Renal cortex interstitium (tissue), 11 donors: ENCODE results near the gene DDA1. TPM values are rescaled to one million over a fixed set of nuclear protein-coding genes. Genes with fewer than 3 reads are reported as not detected.

Experiments used
- DNase-seq, 11 donors: peaks; one replicate each; pipeline ENCODE4 v3.0.0-alpha.2; 2013; ENCODE audit warnings: low read depth in 9 of 11, low spot score in 4 of 11; ENCODE audit errors: extremely low read depth in 1 of 11
- polyA plus RNA-seq, 3 donors: library from polyadenylated mRNA; unstranded; fragments of 120-200 nt; gene quantifications; one replicate each; pipeline ENCODE4 v1.2.1, GENCODE V29; 2013; ENCODE audit not compliant: insufficient read length in 3 of 3

Gene DDA1
- polyA plus RNA-seq, 3 donors, result 29.8 to 41.8 (median 40.2) TPM

DNA sequence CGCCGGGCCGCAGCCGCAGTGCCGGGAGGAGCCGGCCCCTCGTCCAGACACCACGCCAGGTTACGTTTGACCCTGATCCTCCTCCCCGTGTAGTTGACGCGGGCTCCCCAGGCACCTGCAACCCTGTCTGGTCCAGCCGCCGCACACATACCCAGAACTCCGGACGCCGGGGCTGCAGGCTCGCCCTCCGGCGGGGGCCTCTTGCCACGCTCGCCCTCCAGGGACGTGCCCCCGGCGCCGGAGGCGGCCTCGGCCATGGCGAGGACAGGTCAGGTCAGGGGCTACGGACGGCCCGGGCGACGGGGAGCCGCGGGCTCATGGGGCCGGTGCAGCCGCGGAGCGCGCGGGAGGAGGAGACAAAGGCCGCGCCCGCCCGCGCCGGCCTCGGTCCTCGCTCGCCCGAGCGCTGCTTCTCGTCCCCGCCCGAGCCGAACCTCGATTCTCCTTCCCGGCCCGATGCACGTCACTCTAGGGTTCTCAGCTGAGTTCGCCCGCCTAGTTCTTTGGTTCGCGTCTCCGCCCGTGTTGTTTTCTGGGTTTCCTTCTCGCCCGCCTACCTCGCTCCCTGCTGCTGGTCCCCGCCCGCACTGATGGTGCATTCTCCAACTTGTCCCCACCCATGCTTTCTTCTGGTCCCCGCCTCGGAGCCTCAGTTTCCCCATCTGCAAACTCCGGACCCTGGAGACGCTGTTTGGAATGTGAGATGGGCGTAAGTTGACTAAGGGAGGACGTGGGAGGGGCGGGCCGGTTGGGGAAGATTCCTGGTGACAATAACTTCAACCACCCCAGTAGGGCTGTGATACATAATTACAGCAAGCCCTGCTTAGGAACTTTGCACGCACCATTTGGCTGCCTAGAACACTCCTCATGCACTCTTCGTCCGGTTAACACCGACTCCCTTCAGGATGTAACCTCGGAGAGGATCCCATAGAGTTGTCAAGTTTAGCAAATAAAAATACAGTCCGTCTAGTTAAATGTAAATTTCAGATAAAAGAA, 25.3 kb downstream of the DDA1 start, which contains the start of gene ANO8:
Gene ANO8 (minus strand): TSS at position 442 of the 996 bp plus-strand sequence. CDS start 185 bp downstream, at position 257.
- DNase-seq, result peak; percentile 87 to 98 (median 95)

DNA sequence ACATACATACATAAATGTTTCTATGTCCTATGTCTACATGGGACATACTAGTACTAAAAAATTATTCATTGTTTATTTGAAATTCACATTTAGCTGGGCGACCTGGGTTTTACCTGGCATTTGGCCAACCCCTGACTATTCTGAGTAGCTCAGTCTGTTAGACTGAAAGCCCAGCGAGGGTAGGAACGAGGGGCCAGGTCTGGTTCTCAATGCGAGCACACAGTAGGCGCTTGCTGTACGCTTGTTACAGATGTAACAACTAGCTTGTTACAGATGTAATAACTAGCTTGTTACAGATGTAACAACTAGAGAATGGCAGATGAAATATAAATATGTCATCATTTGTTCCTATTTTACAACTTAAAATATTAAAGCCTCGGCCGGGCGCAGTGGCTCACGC, 26.2 kb downstream of the DDA1 start:
- DNase-seq, result no peak

DNA sequence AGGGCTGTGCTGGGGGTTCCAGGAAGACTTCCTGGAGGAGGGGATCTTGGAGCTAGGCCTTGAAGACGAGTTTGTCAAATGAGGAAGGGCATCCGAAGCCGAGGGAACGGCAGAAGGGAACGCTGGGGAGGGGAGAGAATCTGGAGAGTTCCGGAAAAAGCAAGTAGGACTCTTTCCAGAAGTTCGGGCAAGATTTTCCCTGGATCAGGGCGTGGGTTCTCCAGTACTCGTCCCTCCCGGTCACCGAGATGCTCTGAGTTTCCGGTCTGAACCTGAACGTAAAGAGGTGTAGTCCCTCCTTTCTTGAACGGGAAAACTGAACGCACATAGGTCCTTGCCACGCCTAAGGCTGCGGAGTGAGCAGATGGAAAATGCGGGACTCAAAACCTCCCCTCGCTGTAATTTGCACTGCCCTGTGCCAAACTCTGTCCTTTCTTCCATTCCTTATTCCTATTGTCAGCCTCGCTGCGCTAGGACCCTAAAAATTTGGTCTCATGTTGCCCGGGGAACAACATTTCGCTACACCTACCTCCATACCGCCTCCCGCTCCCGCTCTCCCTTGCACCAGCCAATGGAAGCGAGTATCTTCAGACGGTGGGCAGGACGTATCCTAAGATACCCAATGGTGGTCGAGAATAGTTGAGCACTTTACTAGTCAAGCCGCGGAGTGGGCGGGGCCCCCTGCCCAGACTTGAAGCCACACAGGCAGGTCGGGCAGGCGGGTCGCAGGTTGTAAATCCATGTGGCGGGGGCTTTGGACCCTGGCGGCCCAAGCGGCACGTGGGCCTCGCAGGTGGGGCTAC, 27.7 kb downstream of the DDA1 start, which contains the start of gene GTPBP3:
Gene GTPBP3 (plus strand): TSS at position 682 of the 803 bp plus-strand sequence. CDS start 59 bp downstream, at position 741.
- DNase-seq, result peak; percentile 91 to 98 (median 95)

DNA sequence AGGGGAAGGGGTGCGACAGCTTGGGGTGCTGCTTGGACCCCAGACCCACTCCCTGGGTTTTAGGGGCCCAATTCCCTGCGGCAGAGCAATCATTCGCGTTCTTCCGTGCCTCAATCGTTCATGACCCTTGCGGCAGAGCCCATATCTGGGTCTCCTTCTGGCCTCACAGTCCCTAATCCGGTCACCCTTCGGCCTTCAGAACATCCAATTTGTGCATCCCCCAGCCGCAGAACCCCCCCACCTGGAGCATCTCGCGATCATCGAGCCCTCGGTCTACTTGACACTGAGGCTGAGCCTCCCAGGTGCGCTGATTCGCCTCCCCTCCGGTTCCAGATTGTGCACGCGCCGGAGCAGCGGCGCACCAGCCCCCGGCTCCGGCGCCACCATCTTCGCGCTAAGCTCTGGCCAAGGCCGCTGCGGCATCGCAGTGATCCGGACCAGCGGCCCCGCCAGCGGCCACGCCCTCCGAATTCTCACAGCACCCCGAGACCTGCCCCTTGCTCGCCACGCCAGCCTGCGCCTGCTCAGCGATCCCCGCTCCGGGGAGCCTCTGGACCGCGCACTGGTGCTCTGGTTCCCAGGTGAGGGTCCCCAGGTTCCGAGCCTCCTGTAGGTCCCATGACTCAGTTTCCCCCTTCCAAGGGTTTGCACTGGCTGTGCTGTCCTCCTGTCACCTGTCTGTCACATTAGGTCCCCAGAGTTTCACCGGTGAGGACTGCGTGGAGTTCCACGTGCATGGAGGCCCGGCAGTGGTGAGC, 28.5 kb downstream of the DDA1 start:
- no peak for DNase-seq

DNA sequence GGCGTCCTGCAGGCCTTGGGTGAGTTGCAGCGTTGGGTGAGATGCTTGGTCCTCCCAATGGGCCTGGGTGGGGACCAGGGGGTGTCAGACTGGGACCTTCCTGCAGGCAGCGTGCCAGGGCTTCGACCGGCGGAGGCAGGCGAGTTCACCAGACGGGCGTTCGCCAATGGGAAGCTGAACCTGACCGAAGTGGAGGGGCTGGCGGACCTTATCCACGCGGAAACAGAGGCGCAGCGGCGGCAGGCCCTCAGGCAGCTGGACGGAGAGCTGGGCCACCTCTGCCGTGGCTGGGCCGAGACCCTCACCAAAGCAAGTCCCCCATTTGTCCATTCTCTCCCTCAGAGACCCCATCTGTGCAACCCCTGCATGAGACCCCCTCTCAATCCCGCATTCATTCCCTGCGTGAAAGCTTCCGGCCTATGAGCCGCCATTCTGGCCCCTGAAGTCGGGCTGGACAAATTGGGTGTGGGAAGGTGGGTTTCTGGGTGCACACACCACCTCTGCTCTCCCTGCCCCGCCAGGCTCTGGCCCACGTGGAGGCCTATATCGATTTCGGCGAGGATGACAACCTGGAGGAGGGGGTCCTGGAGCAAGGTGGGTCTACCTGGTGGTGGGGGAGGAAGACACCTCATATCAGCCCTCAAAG, 29.2 kb downstream of the DDA1 start:
- no peak for DNase-seq

DNA sequence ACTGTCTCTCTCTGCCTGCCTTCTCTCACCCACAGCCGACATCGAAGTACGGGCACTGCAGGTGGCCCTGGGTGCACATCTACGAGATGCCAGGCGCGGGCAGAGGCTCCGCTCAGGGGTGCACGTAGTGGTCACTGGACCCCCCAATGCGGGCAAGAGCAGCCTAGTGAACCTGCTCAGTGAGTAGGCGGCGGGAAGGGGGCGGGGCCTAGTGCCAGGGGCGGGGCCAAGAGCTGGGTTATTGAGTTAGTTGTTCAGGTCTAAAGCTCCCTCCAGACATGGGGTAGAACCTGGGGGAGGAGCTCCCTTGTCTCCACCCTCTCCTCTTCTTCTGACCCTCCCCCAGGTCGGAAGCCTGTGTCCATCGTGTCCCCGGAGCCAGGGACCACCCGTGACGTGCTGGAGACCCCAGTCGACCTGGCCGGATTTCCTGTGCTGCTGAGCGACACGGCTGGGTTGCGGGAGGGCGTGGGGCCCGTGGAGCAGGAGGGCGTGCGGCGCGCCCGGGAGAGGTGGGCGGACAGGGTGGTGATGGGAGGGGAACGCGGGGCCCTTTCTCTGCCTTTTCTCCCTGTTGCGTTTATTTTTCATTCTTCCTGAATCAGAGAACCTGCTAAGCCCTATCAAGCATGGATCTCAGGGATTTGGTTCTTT, 29.9 kb downstream of the DDA1 start:
- no peak for DNase-seq

DNA sequence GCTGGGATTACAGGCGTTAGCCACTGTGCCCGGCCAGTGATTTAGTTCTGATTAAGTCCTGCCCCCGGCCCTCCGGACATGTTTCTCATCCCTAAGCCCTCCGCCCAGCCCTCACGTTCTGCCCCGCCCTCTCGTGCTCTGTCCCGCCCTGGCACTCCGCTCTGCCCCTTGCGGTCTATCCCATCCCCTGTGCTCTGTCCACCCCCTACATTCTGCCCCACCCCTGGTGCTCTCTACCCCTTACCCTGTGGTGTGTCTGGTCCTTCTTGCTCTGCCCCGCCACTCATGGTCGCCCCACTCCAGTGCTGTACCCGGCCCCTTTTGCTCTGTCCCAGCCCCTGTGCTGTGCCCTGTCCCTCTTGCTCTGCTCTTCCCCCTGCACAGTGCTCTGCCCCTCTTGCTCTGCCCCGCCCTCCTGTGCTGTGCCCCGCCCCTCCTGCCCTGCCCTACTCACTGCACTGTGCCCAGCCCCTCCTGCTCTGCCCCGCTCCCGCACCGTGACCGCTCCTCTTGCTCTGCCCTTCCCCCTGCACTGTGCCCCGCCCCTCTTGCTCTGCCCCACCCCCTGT, 31.0 kb downstream of the DDA1 start:
- DNase-seq, result no peak

DNA sequence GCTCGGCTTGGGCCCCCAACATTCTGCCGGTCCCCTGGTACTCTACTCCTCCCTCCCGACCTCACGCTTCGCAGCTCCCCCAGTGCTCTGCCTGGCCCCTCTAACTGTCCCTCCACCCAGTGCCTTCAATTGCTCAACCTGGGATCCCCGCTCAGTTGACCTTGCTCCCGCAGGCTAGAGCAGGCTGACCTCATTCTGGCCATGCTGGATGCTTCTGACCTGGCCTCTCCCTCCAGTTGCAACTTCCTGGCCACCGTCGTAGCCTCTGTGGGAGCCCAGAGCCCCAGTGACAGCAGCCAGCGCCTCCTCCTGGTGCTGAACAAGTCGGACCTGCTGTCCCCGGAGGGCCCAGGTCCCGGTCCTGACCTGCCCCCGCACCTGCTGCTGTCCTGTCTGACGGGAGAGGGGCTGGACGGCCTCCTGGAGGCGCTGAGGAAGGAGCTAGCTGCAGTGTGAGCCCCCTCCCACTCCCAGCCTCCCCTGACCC, 31.6 kb downstream of the DDA1 start:
- DNase-seq, result no peak

DNA sequence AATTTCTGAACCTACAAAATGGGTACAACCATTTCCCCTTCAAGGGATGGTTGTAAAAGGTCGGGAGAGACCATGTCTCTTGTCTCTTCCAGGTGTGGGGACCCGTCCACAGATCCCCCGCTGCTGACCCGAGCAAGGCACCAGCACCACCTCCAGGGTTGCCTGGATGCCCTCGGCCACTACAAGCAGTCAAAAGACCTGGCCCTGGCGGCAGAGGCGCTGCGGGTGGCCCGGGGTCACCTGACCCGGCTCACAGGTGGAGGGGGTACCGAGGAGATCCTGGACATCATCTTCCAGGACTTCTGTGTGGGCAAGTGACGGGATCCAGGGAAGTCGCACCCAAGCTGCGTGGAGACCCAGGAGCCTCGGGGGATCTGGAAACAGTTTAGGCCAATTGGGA, 32.0 kb downstream of the DDA1 start:
- DNase-seq, result no peak

DNA sequence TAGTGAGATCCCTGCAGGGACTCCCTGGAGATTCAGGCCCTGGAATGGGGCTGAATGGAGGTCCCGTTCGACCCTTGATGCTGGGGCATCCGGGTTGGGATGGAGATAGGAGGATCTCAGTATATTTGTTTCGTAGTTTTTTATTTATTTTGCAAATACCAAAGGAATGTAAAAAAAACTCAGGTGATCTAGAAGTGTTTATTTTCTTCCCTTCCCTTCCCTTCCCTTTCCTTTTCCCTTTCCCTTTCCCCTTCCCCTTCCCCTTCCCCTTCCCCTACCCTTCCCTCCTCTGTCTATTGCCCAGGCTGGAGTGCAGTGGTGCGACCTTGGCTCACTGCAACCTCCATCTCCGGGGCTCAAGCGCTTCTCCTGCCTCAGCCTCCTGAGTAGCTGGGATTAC, 32.5 kb downstream of the DDA1 start:
- no peak for DNase-seq

DNA sequence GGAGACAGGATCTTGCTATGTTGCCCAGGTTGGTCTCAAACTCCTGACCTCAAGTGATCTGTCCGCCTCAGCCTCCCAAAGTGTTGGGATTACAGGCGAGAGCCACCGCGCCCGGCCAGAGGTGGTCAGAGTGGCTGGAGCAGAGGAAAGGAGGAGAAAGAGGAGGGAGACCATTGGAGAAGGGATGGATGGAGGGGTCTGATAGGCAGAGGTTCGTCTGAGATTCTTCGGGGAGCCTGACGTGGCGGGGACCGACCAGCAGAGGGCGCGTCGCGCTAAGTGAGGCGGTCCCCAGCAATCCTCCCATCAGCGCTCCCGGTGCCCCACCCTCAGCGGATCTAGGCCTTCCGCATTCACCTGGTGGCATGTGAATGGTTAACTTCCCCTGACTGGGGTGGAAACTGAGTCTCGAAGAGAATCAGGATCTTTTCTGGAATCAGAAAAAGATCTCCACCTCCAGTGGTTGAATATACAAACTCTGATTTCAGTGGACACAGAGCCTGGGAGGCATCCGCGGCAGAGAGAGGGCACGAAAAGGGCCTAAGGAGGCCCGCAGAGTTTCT, 36.8 kb downstream of the DDA1 start:
- DNase-seq, result peak in 4 of 11 donors; percentile 49 to 70 (median 62)

DNA sequence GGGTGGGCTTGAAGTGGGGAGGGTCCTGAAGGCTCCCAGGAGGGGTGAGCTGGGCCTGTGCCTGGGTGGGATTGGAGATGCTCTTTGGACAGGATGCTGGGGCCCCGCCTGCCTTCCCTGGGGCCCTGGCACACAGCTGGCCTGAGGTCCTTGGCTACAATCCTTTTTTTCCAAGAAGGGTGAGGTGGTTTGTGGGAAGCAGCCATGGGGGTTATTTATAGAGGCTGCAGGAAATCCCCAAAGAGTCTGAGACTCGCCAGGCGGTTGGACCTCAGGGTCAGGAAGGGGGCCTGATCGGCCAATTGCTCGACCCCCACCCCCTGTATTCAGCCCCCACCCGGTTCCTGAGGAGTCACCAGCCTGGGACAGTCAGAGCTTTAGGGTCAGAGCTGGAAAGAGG, 38.0 kb downstream of the DDA1 start:
- DNase-seq, result no peak

DNA sequence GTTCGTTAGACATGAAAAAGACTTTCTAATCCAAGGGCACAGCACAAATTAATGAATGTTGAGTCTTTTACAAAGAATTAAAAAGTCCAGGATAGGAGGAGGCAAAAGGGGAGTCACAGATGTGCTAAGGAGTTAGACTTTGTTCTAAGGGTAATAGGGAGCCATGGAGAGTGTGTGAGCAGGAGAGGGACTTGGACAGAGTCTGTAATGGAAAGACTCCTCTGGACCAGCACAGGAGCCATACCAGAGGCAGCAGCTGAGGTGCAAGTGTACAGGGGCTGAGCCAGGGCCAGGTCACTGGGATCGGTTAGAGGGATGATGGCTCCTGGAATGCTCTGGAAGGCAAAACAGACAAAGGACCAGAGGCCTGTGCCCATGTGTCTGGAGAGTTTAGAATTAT, 38.5 kb downstream of the DDA1 start:
- DNase-seq, result no peak

DNA sequence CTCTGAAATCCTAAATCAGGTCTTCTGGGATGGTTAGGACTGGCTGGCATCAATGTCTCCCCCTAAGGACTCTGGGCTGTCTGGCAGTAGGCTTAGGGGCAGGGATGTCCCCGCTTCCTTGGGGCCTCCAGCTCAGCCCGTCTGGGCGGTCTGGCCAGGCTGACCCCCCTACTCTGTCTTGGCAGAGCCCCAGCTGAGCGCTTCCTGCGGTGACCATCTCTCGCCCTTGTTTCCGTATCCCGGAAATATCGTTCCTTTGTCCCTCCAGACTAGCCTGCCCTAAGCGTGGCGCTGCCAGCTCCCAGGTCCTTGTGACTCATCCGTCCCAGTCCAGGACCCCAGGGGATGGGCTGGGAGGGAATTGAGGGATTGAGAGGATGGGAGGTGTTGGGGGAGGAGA, 39.3 kb downstream of the DDA1 start:
- DNase-seq, result peak in 8 of 11 donors; percentile 40 to 74 (median 61)

DNA sequence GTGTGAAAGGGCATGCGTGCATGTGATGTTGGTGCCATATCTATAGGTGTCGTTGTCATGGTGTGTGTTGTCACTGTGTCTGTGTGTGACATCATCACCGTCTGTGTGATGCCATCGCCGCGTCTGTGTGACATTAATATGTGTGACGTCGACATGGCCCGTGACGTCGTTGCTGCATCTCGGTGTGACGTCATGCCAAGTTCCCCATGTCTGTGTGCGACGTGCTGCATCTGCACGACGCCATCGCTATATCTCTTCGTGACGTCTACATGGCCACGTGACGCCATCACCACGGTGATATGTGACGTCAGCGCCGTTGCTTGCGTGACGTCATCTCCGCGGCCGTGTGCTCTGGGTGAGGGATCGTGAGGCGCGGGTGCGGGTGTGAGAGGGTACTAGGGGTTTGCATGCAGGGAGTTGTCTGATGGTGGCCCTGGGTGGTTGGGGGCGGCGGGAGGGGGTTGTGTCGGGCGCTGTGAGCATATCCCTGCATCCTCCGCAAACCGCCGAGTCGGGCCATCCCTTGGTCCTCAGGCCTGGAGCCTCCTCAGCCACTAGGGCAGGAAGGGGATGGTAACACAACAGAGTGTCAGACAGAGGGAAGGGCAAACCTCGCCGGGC, 42.6 kb downstream of the DDA1 start:
- no peak for DNase-seq

DNA sequence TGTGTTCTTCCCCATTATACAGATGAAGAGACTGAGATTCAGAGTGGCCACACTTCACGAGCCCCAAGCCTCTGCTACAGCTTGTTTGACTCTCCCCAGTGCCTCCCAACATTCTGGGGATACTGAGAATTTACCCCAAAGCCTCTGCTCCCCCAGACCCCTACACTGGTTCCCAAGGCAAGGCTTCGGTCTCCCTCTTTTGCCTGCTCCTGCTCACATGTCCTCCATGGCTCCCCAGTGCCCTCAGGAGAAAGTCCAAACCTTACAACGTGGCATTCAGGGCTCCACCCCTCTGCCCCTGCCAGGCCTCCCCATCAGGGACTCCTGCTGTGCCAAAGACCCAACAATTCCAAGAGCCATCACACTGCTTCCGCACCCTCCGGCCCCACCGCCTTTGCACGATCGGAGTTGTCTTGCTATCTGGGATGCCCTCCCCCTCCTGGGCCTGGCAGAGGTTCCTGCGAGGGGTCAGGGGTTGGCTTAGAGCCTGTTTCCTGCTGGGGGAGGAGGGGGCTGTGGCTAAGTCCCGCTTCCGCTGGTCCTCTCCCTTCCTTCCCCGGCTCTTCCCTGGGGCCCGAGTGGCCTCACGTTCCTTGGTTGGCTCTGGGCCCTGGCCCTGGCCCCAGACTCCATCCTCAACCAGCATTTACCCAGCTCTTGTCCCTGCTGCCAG, 43.4 kb downstream of the DDA1 start:
- no peak for DNase-seq
